HG03108 (cell line): ENCODE measurements around the gene HUS1B.
"Not testable (repeated sequence)": the region's sequence is repeated elsewhere in the genome, so short reads cannot be mapped to it uniquely, and the experiment has no call there.

ENCODE experiments used
- ATAC-seq: cut with Tn5 transposase; IDR thresholded peaks from one replicate; pipeline ENCODE4 v1.9.1; 2021; ENCODE audit warnings: moderate library complexity; ENCODE audit not compliant: unreplicated experiment

Gene HUS1B

GRCh38 chr6:679282-679681 is 22.4 kb upstream of the HUS1B start:
- ATAC-seq: no peak

GRCh38 chr6:678520-678919 is 21.6 kb upstream of the HUS1B start:
- ATAC-seq: no peak

- ATAC-seq: no peak
Measured at GRCh38 chr6:677919-678318, 21.0 kb upstream of the HUS1B start.

GRCh38 chr6:674956-675355 is 18.1 kb upstream of the HUS1B start:
- no peak for ATAC-seq

- ATAC-seq: no peak
Measured at GRCh38 chr6:674406-674805, 17.5 kb upstream of the HUS1B start.

- ATAC-seq: no peak
Measured at GRCh38 chr6:667253-667927, 10.5 kb upstream of the HUS1B start.

- ATAC-seq: no peak
Measured at GRCh38 chr6:665403-666267, 8.7 kb upstream of the HUS1B start.

- ATAC-seq: not testable (repeated sequence)
Measured at GRCh38 chr6:663788-664187, 6.9 kb upstream of the HUS1B start.

GRCh38 chr6:659716-660581 is 3.0 kb upstream of the HUS1B start:
- no peak for ATAC-seq

- ATAC-seq: no peak
Measured at GRCh38 chr6:658244-658643, 1.3 kb upstream of the HUS1B start.

GRCh38 chr6:657743-658142 is 843 bp upstream of the HUS1B start:
- ATAC-seq: no peak

- ATAC-seq: no peak
Measured at GRCh38 chr6:654136-654535, 2.8 kb downstream of the HUS1B start.

- ATAC-seq: no peak
Measured at GRCh38 chr6:652865-653264, 4.0 kb downstream of the HUS1B start.

GRCh38 chr6:650098-650497 is 6.8 kb downstream of the HUS1B start:
- ATAC-seq: no peak

GRCh38 chr6:642805-643204 is 14.1 kb downstream of the HUS1B start:
- ATAC-seq: no peak

GRCh38 chr6:641225-641985 is 15.5 kb downstream of the HUS1B start:
- ATAC-seq: no peak

- peak; percentile 79 for ATAC-seq
Measured at GRCh38 chr6:636488-636887, 20.4 kb downstream of the HUS1B start.

GRCh38 chr6:635233-635632 is 21.7 kb downstream of the HUS1B start:
- no peak for ATAC-seq

- no peak for ATAC-seq
Measured at GRCh38 chr6:633611-634010, 23.3 kb downstream of the HUS1B start.

- no peak for ATAC-seq
Measured at GRCh38 chr6:628766-629165, 28.1 kb downstream of the HUS1B start.

GRCh38 chr6:626236-626635 is 30.7 kb downstream of the HUS1B start:
- no peak for ATAC-seq
